GM12878 (cell line): ENCODE measurements around the gene CD200R1L. TPM values are rescaled to one million over a fixed set of nuclear protein-coding genes. Genes with fewer than 3 reads are reported as not detected.

Source experiments
- ATAC-seq: fragments of 200-7000 bp; cut with Tn5 transposase; 3 replicates; pipeline ENCODE4 v1.9.1; 2020; ENCODE audit warnings: mild to moderate bottlenecking, moderate library complexity
- BruUV-seq: library from RNA; stranded (reverse); fragments of 400-500 nt; replicated peaks from 2 replicates; lab custom pipeline; 2021; lab: Mats Ljungman, UMichigan
- CTCF ChIA-PET: fragments of 300-600 bp; sonication (Branson Sonifier 250); formaldehyde crosslinking; extraction: SDS; loops from one replicate; lab custom pipeline; 2021; ENCODE audit warnings: inconsistent platforms; lab: Yijun Ruan, JAX
- POLR2A ChIA-PET: fragments of 350-600 bp; formaldehyde crosslinking; extraction: SDS; loops from one replicate; lab custom pipeline; 2021; ENCODE audit warnings: inconsistent platforms; lab: Charles Lee
- RAD21 ChIA-PET: fragments of 300-600 bp; sonication (Branson Sonifier 250); formaldehyde crosslinking; loops from one replicate; lab custom pipeline; 2023; ENCODE audit warnings: antibody characterized with exemption; ENCODE audit not compliant: unreplicated experiment; lab: Charles Lee
- SMC1A ChIA-PET: fragments of 300-600 bp; sonication (Branson Sonifier 250); formaldehyde crosslinking; loops from one replicate; lab custom pipeline; 2023; ENCODE audit not compliant: unreplicated experiment, uncharacterized antibody; lab: Charles Lee
- DNase-seq: peaks from one replicate; pipeline ENCODE4 v3.0.0-alpha.2; 2011; ENCODE audit warnings: low read depth, low spot score
- FAIRE-seq: peaks from 3 replicates; lab custom pipeline; 2011; peaks lifted over from hg19 to GRCh38; lab: Jason Lieb, UNC
- H2AFZ ChIP-seq: 2 replicates; pipeline ENCODE4 v1.6.0; 2011; ENCODE audit warnings: low read depth, low read length, control low read depth; ENCODE audit not compliant: control insufficient read depth
- H3K27ac ChIP-seq: 2 replicates; pipeline ENCODE4 v1.5.1; 2011; ENCODE audit warnings: control low read depth; ENCODE audit not compliant: control insufficient read depth, insufficient read depth
- H3K27me3 ChIP-seq, 2 experiments: replicated peaks in 1 of 2; 2 replicates each; pipeline versions ENCODE4 v1.6.0 to v1.6.1; 2011; ENCODE audit warnings: low read length in 1 of 2; ENCODE audit not compliant: control insufficient read depth in 2 of 2, insufficient read depth in 2 of 2
- H3K36me3 ChIP-seq, 2 experiments: 2 replicates each; pipeline ENCODE4 v1.5.1; 2011; ENCODE audit warnings: low read length in 1 of 2; ENCODE audit not compliant: control insufficient read depth in 2 of 2, insufficient read depth in 2 of 2
- H3K4me1 ChIP-seq: 2 replicates; pipeline ENCODE4 v1.6.1; 2011; ENCODE audit warnings: mild to moderate bottlenecking, low read length, moderate library complexity, mixed read lengths; ENCODE audit not compliant: control insufficient read depth, insufficient read depth
- H3K4me2 ChIP-seq: 2 replicates; pipeline ENCODE4 v1.6.0; 2011; ENCODE audit warnings: control low read depth; ENCODE audit not compliant: control insufficient read depth, insufficient read depth
- H3K4me3 ChIP-seq: fragments of 200-600 bp; sonication (generic); 2 replicates; pipeline ENCODE4 v1.5.1; 2016
- H3K79me2 ChIP-seq: 2 replicates; pipeline ENCODE4 v1.6.0; 2011; ENCODE audit warnings: low read length; ENCODE audit not compliant: control insufficient read depth, insufficient read depth
- H3K9ac ChIP-seq: 2 replicates; pipeline ENCODE4 v1.8.0; 2011; ENCODE audit warnings: low read length, control low read depth, mixed read lengths; ENCODE audit not compliant: control insufficient read depth, insufficient read depth
- H3K9me3 ChIP-seq: replicated peaks from 3 replicates; pipeline ENCODE4 v1.5.1; 2011; ENCODE audit warnings: mild to moderate bottlenecking, low read length; ENCODE audit not compliant: control insufficient read depth, insufficient read depth
- H4K20me1 ChIP-seq: 2 replicates; pipeline ENCODE4 v1.6.0; 2011; ENCODE audit not compliant: control insufficient read depth, insufficient read depth
- BMI1 ChIP-seq: fragments of 450-650 bp; IDR thresholded peaks from 2 replicates; pipeline ENCODE4 v1.6.1; 2016; ENCODE audit warnings: mild to moderate bottlenecking, moderate library complexity, borderline replicate concordance
- CHD1 ChIP-seq: IDR thresholded peaks from 2 replicates; pipeline ENCODE4 v1.6.1; 2012; ENCODE audit warnings: low read depth, low read length, improper control_type of control experiment
- HDAC6 ChIP-seq: fragments of 200-600 bp; sonication (generic); IDR thresholded peaks from one replicate; pipeline ENCODE4 v1.8.0; 2017; ENCODE audit warnings: antibody characterized with exemption; ENCODE audit not compliant: unreplicated experiment
- MEF2A ChIP-seq: IDR thresholded peaks from 2 replicates; pipeline ENCODE4 v1.6.1; 2011; ENCODE audit warnings: low read depth, mild to moderate bottlenecking, low read length, moderate library complexity; ENCODE audit not compliant: insufficient read depth
- RCOR1 ChIP-seq: conservative IDR thresholded peaks from 2 replicates; pipeline ENCODE4 v1.6.1; 2012; ENCODE audit warnings: low read depth, low read length, improper control_type of control experiment
- SKIL ChIP-seq: fragments of 450-650 bp; IDR thresholded peaks from 2 replicates; pipeline ENCODE4 v1.6.1; 2017; ENCODE audit warnings: mild to moderate bottlenecking, low read depth, inconsistent platforms; ENCODE audit not compliant: poor library complexity, severe bottlenecking
- STAT1 ChIP-seq: fragments of 450-650 bp; conservative IDR thresholded peaks from 2 replicates; pipeline ENCODE4 v1.6.1; 2014; ENCODE audit warnings: antibody characterized with exemption, mild to moderate bottlenecking
- SUZ12 ChIP-seq: fragments of 200-600 bp; sonication (generic); IDR thresholded peaks from one replicate; pipeline ENCODE4 v1.6.1; 2018; ENCODE audit warnings: antibody characterized with exemption, mild to moderate bottlenecking; ENCODE audit not compliant: unreplicated experiment
- TCF3 ChIP-seq: IDR thresholded peaks from 2 replicates; pipeline ENCODE4 v1.6.1; 2012; ENCODE audit warnings: low read depth, mild to moderate bottlenecking, low read length, borderline replicate concordance; ENCODE audit not compliant: insufficient read depth
- ZNF207 ChIP-seq: fragments of 450-650 bp; IDR thresholded peaks from 2 replicates; pipeline ENCODE4 v1.6.1; 2014; ENCODE audit warnings: antibody characterized with exemption, mild to moderate bottlenecking, borderline replicate concordance
- ZSCAN29 ChIP-seq: fragments of 450-650 bp; IDR thresholded peaks from 2 replicates; pipeline ENCODE4 v1.6.1; 2017; ENCODE audit warnings: mild to moderate bottlenecking, moderate library complexity
- ZZZ3 ChIP-seq: IDR thresholded peaks from 2 replicates; pipeline ENCODE4 v1.6.1; 2011; ENCODE audit warnings: low read depth; ENCODE audit not compliant: control insufficient read depth, insufficient read length
- WGBS: methylation state at CpG from one replicate; pipeline ENCODE4 v1.1.6; 2016; ENCODE audit warnings: low lambda C conversion rate; ENCODE audit not compliant: insufficient replicate concordance, insufficient coverage; ENCODE audit errors: missing lambda C conversion rate; 5-methylcytosine and 5-hydroxymethylcytosine counted together
- in situ Hi-C: fragments of 300-500 bp; cut with MboI; formaldehyde crosslinking; loops from 9 replicates; pipeline ENCODE4 v1.14.3; 2018; ENCODE audit warnings: mixed read lengths
- intact Hi-C: fragments of 100-400 bp; cut with micrococcal nuclease; formaldehyde crosslinking; loops from one replicate; pipeline ENCODE4 v1.14.2; 2022; ENCODE audit not compliant: unreplicated experiment
- polyA plus RNA-seq, 11 experiments: library from polyadenylated mRNA; depleted of rRNA in 4 of 11; unstranded in 6 of 11; stranded (reverse) in 5 of 11; fragments of >200 nt; fragmentation: Nextera tagmentation in 4 of 11; fragmentation: Illumina TruSeq in 1 of 11; extraction: Ambion mirVana in 4 of 11; extraction: Trizol in 1 of 11; gene quantifications; 1 replicate in 1 of 11; 2 replicates in 10 of 11; pipeline versions ENCODE4 v1.2.1 to v1.2.3, GENCODE V29; 2011 to 2016; ENCODE audit warnings: inconsistent platforms in 2 of 11, missing spikeins in 2 of 11, low read depth in 1 of 11
- total RNA-seq, 4 experiments: library from RNA; depleted of rRNA in 3 of 4; stranded (reverse); fragments of >200 nt in 3 of 4; fragmentation: Illumina TruSeq in 1 of 4; extraction: Trizol in 1 of 4; gene quantifications; 2 replicates each; pipeline versions ENCODE4 v1.2.1 to v1.2.3, GENCODE V29; 2013 to 2021

CD200R1L gene
- total and polyA plus RNA-seq, 10 of the 15 experiments (the other 5 are each of a cell fraction or from before 2014, with no cell fraction given) = 0.41 TPM; not detected in 9

- in situ Hi-C loops = no loop called here
- H3K4me1 ChIP-seq = 0 out of 2 replicates have a peak, but pooled peaks cover 5% of the 10 kb centered on the region
- no peak overlapping the region for H2AFZ ChIP-seq
- WGBS = 49% methylated on average over 4 of the region's 4 CpGs
- BruUV-seq = no TSS peak
- no peak overlapping the region for H3K4me2 ChIP-seq
- H3K9ac ChIP-seq = no peak overlapping the region
- ATAC-seq (no peak), FAIRE-seq (no peak), DNase-seq (no peak)
- ChIA-PET POLR2A (no interaction called here), RAD21 (interaction anchor here (0.9 to 1.4 kb wide), 3 partner anchors 29 to 132 kb away, joined by 3 to 4 read pairs (median 3); no protein-coding TSS in a partner anchor), CTCF (interaction anchor here (1.4 to 1.5 kb wide), 2 partner anchors 40 to 204 kb away, joined by 4 to 7 read pairs; no protein-coding TSS in a partner anchor), SMC1A (interaction anchor here (1.1 to 2.3 kb wide), 6 partner anchors 10 to 204 kb away, joined by 3 to 9 read pairs (median 4); no protein-coding TSS in a partner anchor)
- TF ChIP-seq BMI1 (no peak), SKIL (no peak), ZSCAN29 (no peak), TCF3 (no peak), RCOR1 (no peak), ZZZ3 (no peak), MEF2A (no peak), ZNF207 (no peak), CHD1 (no peak), STAT1 (no peak), SUZ12 (no peak), HDAC6 (no peak)
- H4K20me1 ChIP-seq = no peaks in the 10 kb centered on the region
- no peak overlapping the region for H3K27ac ChIP-seq
- no peaks in the 10 kb centered on the region for H3K79me2 ChIP-seq
- H3K36me3 ChIP-seq = no peaks in the 10 kb centered on the region
- no peaks in the 10 kb centered on the region; a peak in 1 of 4 replicates for H3K27me3 ChIP-seq
- H3K4me3 ChIP-seq = no peak overlapping the region
- no peaks in the 10 kb centered on the region for H3K9me3 ChIP-seq
- intact Hi-C loops = no loop called here
Observed at GRCh38 chr3:112775011-112775742, 71.5 kb downstream of the CD200R1L start.
